ENCODE data around the gene MANF.
A peak's percentile ranks its signal among the peaks of the same experiment; 100 is the strongest.

DNA sequence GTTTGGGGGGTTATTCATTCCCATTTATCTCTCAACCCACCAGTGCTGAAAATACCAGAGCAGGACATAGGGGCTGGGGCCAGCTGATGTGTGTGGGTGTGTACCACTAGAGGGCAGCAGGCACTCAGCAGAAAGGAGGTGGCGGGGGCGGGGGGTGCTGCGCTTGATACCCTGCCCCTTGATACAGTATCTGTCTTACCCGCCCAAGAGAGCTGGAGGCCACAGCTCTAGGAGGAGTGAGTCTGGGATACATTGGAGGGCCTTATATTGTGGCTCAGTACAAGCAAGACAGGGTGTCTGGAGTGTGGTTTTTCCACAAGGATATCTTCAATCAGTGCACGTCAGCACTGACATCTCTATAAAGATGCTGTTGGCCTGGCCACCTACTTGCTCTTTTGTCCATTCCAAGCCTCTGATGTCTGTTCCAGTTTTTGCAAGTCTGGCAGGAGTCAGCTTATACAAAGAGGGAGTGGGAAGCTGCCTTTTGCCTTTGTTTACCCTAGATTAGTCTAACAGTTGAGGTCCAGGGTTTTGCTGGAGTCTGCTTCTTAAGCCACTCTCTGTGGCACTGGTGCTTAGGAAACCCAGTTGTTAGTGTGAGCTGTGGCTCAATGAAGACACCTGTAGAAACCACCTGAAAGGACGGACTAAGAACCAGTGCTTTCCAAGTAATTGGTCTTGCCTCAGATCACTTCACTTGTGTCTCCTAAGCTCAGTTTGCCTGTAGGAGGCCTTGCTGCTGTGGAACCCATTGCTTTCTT lies 4.5 kb downstream of the MANF start:
- TF ChIP-seq EZH2 (conservative IDR thresholded peaks at IDR 0.05; ENCODE audit: low read depth, low read length) (no peak), EP300 (IDR thresholded peaks at IDR 0.05; ENCODE audit: low read depth in 2 of 2, low read length in 2 of 2) (no peak), EP300 (CRISPR knock-in tag; IDR thresholded peaks at IDR 0.05; ENCODE audit: borderline replicate concordance) (no peak), SIN3B (IDR thresholded peaks at IDR 0.05; ENCODE audit: low read length) (no peak), RAD21 (CRISPR knock-in tag; IDR thresholded peaks at IDR 0.05) (peak; percentile 53), MYC (CRISPR knock-in tag; IDR thresholded peaks at IDR 0.05; ENCODE audit: borderline replicate concordance) (no peak), FOXM1 (CRISPR knock-in tag; IDR thresholded peaks at IDR 0.05) (no peak), HCFC1 (IDR thresholded peaks at IDR 0.05; ENCODE audit: low read depth, low read length) (no peak), NFKB2 (CRISPR knock-in tag; IDR thresholded peaks at IDR 0.05; ENCODE audit: borderline replicate concordance) (no peak), TGIF2 (CRISPR knock-in tag; IDR thresholded peaks at IDR 0.05) (no peak), TCF12 (IDR thresholded peaks at IDR 0.05) (no peak), TCF12 (CRISPR knock-in tag; IDR thresholded peaks at IDR 0.05) (no peak), TCF7 (IDR thresholded peaks at IDR 0.05; ENCODE audit: low read depth) (no peak), FOXA1 (IDR thresholded peaks at IDR 0.05) (no peak), FOXA1 (CRISPR knock-in tag; IDR thresholded peaks at IDR 0.05) (no peak), SRSF1 (optimal IDR thresholded peaks at IDR 0.05; ENCODE audit: low read depth, low read length) (no peak), NFYB (CRISPR knock-in tag; IDR thresholded peaks at IDR 0.05) (no peak)

Data from HepG2 (cell line).